GM12878 (cell line): ENCODE measurements around the gene MRPL33. TPM values are rescaled to one million over a fixed set of nuclear protein-coding genes. Genes with fewer than 3 reads are reported as not detected.

Source experiments
- ATAC-seq: fragments of 200-7000 bp; cut with Tn5 transposase; 3 replicates; pipeline ENCODE4 v1.9.1; 2020; ENCODE audit warnings: mild to moderate bottlenecking, moderate library complexity
- BruUV-seq: library from RNA; stranded (reverse); fragments of 400-500 nt; replicated peaks from 2 replicates; lab custom pipeline; 2021; lab: Mats Ljungman, UMichigan
- CTCF ChIA-PET: fragments of 300-600 bp; sonication (Branson Sonifier 250); formaldehyde crosslinking; extraction: SDS; loops from one replicate; lab custom pipeline; 2021; ENCODE audit warnings: inconsistent platforms; lab: Yijun Ruan, JAX
- POLR2A ChIA-PET: fragments of 350-600 bp; formaldehyde crosslinking; extraction: SDS; loops from one replicate; lab custom pipeline; 2021; ENCODE audit warnings: inconsistent platforms; lab: Charles Lee
- RAD21 ChIA-PET: fragments of 300-600 bp; sonication (Branson Sonifier 250); formaldehyde crosslinking; loops from one replicate; lab custom pipeline; 2023; ENCODE audit warnings: antibody characterized with exemption; ENCODE audit not compliant: unreplicated experiment; lab: Charles Lee
- SMC1A ChIA-PET: fragments of 300-600 bp; sonication (Branson Sonifier 250); formaldehyde crosslinking; loops from one replicate; lab custom pipeline; 2023; ENCODE audit not compliant: unreplicated experiment, uncharacterized antibody; lab: Charles Lee
- DNase-seq: peaks from one replicate; pipeline ENCODE4 v3.0.0-alpha.2; 2011; ENCODE audit warnings: low read depth, low spot score
- FAIRE-seq: peaks from 3 replicates; lab custom pipeline; 2011; peaks lifted over from hg19 to GRCh38; lab: Jason Lieb, UNC
- H2AFZ ChIP-seq: 2 replicates; pipeline ENCODE4 v1.6.0; 2011; ENCODE audit warnings: low read depth, low read length, control low read depth; ENCODE audit not compliant: control insufficient read depth
- H3K27ac ChIP-seq: 2 replicates; pipeline ENCODE4 v1.5.1; 2011; ENCODE audit warnings: control low read depth; ENCODE audit not compliant: control insufficient read depth, insufficient read depth
- H3K27me3 ChIP-seq, 2 experiments: replicated peaks in 1 of 2; 2 replicates each; pipeline versions ENCODE4 v1.6.0 to v1.6.1; 2011; ENCODE audit warnings: low read length in 1 of 2; ENCODE audit not compliant: control insufficient read depth in 2 of 2, insufficient read depth in 2 of 2
- H3K36me3 ChIP-seq, 2 experiments: 2 replicates each; pipeline ENCODE4 v1.5.1; 2011; ENCODE audit warnings: low read length in 1 of 2; ENCODE audit not compliant: control insufficient read depth in 2 of 2, insufficient read depth in 2 of 2
- H3K4me1 ChIP-seq: 2 replicates; pipeline ENCODE4 v1.6.1; 2011; ENCODE audit warnings: mild to moderate bottlenecking, low read length, moderate library complexity, mixed read lengths; ENCODE audit not compliant: control insufficient read depth, insufficient read depth
- H3K4me2 ChIP-seq: 2 replicates; pipeline ENCODE4 v1.6.0; 2011; ENCODE audit warnings: control low read depth; ENCODE audit not compliant: control insufficient read depth, insufficient read depth
- H3K4me3 ChIP-seq: fragments of 200-600 bp; sonication (generic); 2 replicates; pipeline ENCODE4 v1.5.1; 2016
- H3K79me2 ChIP-seq: 2 replicates; pipeline ENCODE4 v1.6.0; 2011; ENCODE audit warnings: low read length; ENCODE audit not compliant: control insufficient read depth, insufficient read depth
- H3K9ac ChIP-seq: 2 replicates; pipeline ENCODE4 v1.8.0; 2011; ENCODE audit warnings: low read length, control low read depth, mixed read lengths; ENCODE audit not compliant: control insufficient read depth, insufficient read depth
- H3K9me3 ChIP-seq: replicated peaks from 3 replicates; pipeline ENCODE4 v1.5.1; 2011; ENCODE audit warnings: mild to moderate bottlenecking, low read length; ENCODE audit not compliant: control insufficient read depth, insufficient read depth
- H4K20me1 ChIP-seq: 2 replicates; pipeline ENCODE4 v1.6.0; 2011; ENCODE audit not compliant: control insufficient read depth, insufficient read depth
- BHLHE40 ChIP-seq, 2 experiments: fragments of 450-650 bp in 1 of 2; IDR thresholded peaks; 2 replicates each; pipeline ENCODE4 v1.6.1; 2011 to 2017; ENCODE audit warnings: low read depth in 2 of 2, borderline replicate concordance in 1 of 2, improper control_type of control experiment in 1 of 2, low read length in 1 of 2, mild to moderate bottlenecking in 1 of 2
- EP300 ChIP-seq, 2 experiments: fragments of 150-350 bp in 1 of 2; IDR thresholded peaks; 2 replicates each; pipeline ENCODE4 v1.6.1; 2011 to 2012; ENCODE audit warnings: low read depth in 2 of 2, low read length in 2 of 2, borderline replicate concordance in 1 of 2, improper control_type of control experiment in 1 of 2, inconsistent platforms in 1 of 2; ENCODE audit not compliant: control insufficient read depth in 1 of 2
- EZH2 ChIP-seq: IDR thresholded peaks from 2 replicates; pipeline ENCODE4 v1.6.1; 2012; ENCODE audit warnings: low read depth, mild to moderate bottlenecking, control low read depth, inconsistent platforms, low read length, borderline replicate concordance; ENCODE audit not compliant: control insufficient read depth
- FOXM1 ChIP-seq: IDR thresholded peaks from 2 replicates; pipeline ENCODE4 v1.6.1; 2012; ENCODE audit warnings: low read depth, mild to moderate bottlenecking, inconsistent platforms, low read length, moderate library complexity
- GATAD2B ChIP-seq: fragments of 450-650 bp; conservative IDR thresholded peaks from 2 replicates; pipeline ENCODE4 v1.6.1; 2017; ENCODE audit warnings: low read depth, mild to moderate bottlenecking, moderate library complexity
- NR2C1 ChIP-seq: fragments of 450-650 bp; IDR thresholded peaks from 2 replicates; pipeline ENCODE4 v1.6.1; 2017; ENCODE audit warnings: antibody characterized with exemption, mild to moderate bottlenecking, moderate library complexity
- PAX5 ChIP-seq: IDR thresholded peaks from 2 replicates; pipeline ENCODE4 v1.6.1; 2011; ENCODE audit warnings: low read depth, low read length, borderline replicate concordance
- POU2F2 ChIP-seq: IDR thresholded peaks from 3 replicates; pipeline ENCODE4 v1.6.1; 2011; ENCODE audit warnings: low read depth, mild to moderate bottlenecking, low read length, borderline replicate concordance
- ZNF217 ChIP-seq: fragments of 450-650 bp; IDR thresholded peaks from 2 replicates; pipeline ENCODE4 v1.6.1; 2017; ENCODE audit warnings: antibody characterized with exemption, mild to moderate bottlenecking
- ZZZ3 ChIP-seq: IDR thresholded peaks from 2 replicates; pipeline ENCODE4 v1.6.1; 2011; ENCODE audit warnings: low read depth; ENCODE audit not compliant: control insufficient read depth, insufficient read length
- WGBS: methylation state at CpG from one replicate; pipeline ENCODE4 v1.1.6; 2016; ENCODE audit warnings: low lambda C conversion rate; ENCODE audit not compliant: insufficient replicate concordance, insufficient coverage; ENCODE audit errors: missing lambda C conversion rate; 5-methylcytosine and 5-hydroxymethylcytosine counted together
- in situ Hi-C: fragments of 300-500 bp; cut with MboI; formaldehyde crosslinking; loops from 9 replicates; pipeline ENCODE4 v1.14.3; 2018; ENCODE audit warnings: mixed read lengths
- intact Hi-C: fragments of 100-400 bp; cut with micrococcal nuclease; formaldehyde crosslinking; loops from one replicate; pipeline ENCODE4 v1.14.2; 2022; ENCODE audit not compliant: unreplicated experiment
- polyA plus RNA-seq, 11 experiments: library from polyadenylated mRNA; depleted of rRNA in 4 of 11; unstranded in 6 of 11; stranded (reverse) in 5 of 11; fragments of >200 nt; fragmentation: Nextera tagmentation in 4 of 11; fragmentation: Illumina TruSeq in 1 of 11; extraction: Ambion mirVana in 4 of 11; extraction: Trizol in 1 of 11; gene quantifications; 1 replicate in 1 of 11; 2 replicates in 10 of 11; pipeline versions ENCODE4 v1.2.1 to v1.2.3, GENCODE V29; 2011 to 2016; ENCODE audit warnings: inconsistent platforms in 2 of 11, missing spikeins in 2 of 11, low read depth in 1 of 11
- total RNA-seq, 4 experiments: library from RNA; depleted of rRNA in 3 of 4; stranded (reverse); fragments of >200 nt in 3 of 4; fragmentation: Illumina TruSeq in 1 of 4; extraction: Trizol in 1 of 4; gene quantifications; 2 replicates each; pipeline versions ENCODE4 v1.2.1 to v1.2.3, GENCODE V29; 2013 to 2021
- TF ChIP-seq, protein P1 (sequence below): IDR thresholded peaks from 2 replicates; pipeline ENCODE4 v1.6.1; 2012; ENCODE audit warnings: low read depth, low read length, improper control_type of control experiment
- TF ChIP-seq, protein P2 (sequence below): IDR thresholded peaks from 2 replicates; pipeline ENCODE4 v1.6.1; 2012; ENCODE audit warnings: improper control_type of control experiment, low read depth, low read length; ENCODE audit not compliant: insufficient replicate concordance

MRPL33 gene
- total and polyA plus RNA-seq, 10 of the 15 experiments (the other 5 are each of a cell fraction or from before 2014, with no cell fraction given), result 50.1 to 318 (median 160) TPM

DNA sequence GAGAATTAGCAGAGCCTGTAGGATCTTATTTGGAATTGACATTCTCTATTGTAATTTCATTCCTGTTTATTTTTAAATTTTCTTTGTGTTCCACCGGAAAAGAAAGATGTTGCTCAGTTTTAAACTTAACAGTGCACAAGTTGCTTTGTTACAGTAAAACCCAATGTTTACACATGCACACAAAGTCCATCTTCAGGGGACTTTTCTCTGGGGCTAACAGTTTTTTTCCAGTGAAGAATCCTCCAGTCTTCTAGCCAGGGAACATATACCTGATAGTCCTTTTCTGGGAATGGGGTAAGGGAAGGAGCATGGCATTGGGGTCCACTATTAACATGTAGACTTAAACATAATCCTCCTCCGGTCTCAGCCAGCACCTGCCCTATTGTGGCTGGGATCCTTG is 25.2 kb upstream of the MRPL33 start:
- H2AFZ ChIP-seq, result no peak overlapping the region
- RAD21 ChIA-PET, result no interaction called here
- no peaks in the 10 kb centered on the region for H3K4me1 ChIP-seq
- H3K79me2 ChIP-seq, result no peaks in the 10 kb centered on the region
- H3K36me3 ChIP-seq, result no peaks in the 10 kb centered on the region
- CTCF ChIA-PET, result no interaction called here
- H3K4me3 ChIP-seq, result no peak overlapping the region
- in situ Hi-C loops (no loop called here), intact Hi-C loops (no loop called here)
- no peaks in the 10 kb centered on the region for H3K27me3 ChIP-seq
- DNase-seq (no peak), ATAC-seq (no peak), FAIRE-seq (no peak)
- SMC1A ChIA-PET, result no interaction called here
- no peak overlapping the region for H3K4me2 ChIP-seq
- H4K20me1 ChIP-seq, result no peaks in the 10 kb centered on the region
- H3K27ac ChIP-seq, result no peak overlapping the region
- BruUV-seq, result no TSS peak
- TF ChIP-seq ZNF217, result no peak
- TF ChIP-seq, protein P1, sequence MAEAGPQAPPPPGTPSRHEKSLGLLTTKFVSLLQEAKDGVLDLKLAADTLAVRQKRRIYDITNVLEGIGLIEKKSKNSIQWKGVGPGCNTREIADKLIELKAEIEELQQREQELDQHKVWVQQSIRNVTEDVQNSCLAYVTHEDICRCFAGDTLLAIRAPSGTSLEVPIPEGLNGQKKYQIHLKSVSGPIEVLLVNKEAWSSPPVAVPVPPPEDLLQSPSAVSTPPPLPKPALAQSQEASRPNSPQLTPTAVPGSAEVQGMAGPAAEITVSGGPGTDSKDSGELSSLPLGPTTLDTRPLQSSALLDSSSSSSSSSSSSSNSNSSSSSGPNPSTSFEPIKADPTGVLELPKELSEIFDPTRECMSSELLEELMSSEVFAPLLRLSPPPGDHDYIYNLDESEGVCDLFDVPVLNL, result no peak
- TF ChIP-seq GATAD2B, result no peak
- no peak for TF ChIP-seq NR2C1
- TF ChIP-seq FOXM1, result no peak
- no peak for TF ChIP-seq ZZZ3
- TF ChIP-seq EP300 (IDR thresholded peaks at IDR 0.05; ENCODE audit: borderline replicate concordance in 1 of 2, control insufficient read depth in 1 of 2, low read depth in 2 of 2, low read length in 2 of 2), result no peak
- TF ChIP-seq PAX5, result no peak
- TF ChIP-seq, protein P2, sequence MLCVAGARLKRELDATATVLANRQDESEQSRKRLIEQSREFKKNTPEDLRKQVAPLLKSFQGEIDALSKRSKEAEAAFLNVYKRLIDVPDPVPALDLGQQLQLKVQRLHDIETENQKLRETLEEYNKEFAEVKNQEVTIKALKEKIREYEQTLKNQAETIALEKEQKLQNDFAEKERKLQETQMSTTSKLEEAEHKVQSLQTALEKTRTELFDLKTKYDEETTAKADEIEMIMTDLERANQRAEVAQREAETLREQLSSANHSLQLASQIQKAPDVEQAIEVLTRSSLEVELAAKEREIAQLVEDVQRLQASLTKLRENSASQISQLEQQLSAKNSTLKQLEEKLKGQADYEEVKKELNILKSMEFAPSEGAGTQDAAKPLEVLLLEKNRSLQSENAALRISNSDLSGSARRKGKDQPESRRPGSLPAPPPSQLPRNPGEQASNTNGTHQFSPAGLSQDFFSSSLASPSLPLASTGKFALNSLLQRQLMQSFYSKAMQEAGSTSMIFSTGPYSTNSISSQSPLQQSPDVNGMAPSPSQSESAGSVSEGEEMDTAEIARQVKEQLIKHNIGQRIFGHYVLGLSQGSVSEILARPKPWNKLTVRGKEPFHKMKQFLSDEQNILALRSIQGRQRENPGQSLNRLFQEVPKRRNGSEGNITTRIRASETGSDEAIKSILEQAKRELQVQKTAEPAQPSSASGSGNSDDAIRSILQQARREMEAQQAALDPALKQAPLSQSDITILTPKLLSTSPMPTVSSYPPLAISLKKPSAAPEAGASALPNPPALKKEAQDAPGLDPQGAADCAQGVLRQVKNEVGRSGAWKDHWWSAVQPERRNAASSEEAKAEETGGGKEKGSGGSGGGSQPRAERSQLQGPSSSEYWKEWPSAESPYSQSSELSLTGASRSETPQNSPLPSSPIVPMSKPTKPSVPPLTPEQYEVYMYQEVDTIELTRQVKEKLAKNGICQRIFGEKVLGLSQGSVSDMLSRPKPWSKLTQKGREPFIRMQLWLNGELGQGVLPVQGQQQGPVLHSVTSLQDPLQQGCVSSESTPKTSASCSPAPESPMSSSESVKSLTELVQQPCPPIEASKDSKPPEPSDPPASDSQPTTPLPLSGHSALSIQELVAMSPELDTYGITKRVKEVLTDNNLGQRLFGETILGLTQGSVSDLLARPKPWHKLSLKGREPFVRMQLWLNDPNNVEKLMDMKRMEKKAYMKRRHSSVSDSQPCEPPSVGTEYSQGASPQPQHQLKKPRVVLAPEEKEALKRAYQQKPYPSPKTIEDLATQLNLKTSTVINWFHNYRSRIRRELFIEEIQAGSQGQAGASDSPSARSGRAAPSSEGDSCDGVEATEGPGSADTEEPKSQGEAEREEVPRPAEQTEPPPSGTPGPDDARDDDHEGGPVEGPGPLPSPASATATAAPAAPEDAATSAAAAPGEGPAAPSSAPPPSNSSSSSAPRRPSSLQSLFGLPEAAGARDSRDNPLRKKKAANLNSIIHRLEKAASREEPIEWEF, result no peak
- TF ChIP-seq BHLHE40 (IDR thresholded peaks at IDR 0.05; ENCODE audit: borderline replicate concordance in 1 of 2, low read depth in 2 of 2, low read length in 1 of 2), result no peak
- no peak for TF ChIP-seq POU2F2
- no peak for TF ChIP-seq EZH2
- 51% methylated on average over 2 of the region's 2 CpGs for WGBS
- no peak overlapping the region for H3K9ac ChIP-seq
- H3K9me3 ChIP-seq, result no peaks in the 10 kb centered on the region; the same call in 2 of the 3 replicates
- POLR2A ChIA-PET, result no interaction called here
